Measurements from ENCODE around the gene CDC42EP2.

Gene CDC42EP2

GRCh38 chr11:65356394-65356972 is 41.8 kb downstream of the CDC42EP2 start:
- no peak for DNase-seq (ENCODE audit: low read depth)

GRCh38 chr11:65357856-65358356 is 43.2 kb downstream of the CDC42EP2 start:
- no peak for DNase-seq (ENCODE audit: low read depth)

GRCh38 chr11:65362320-65362931 is 47.8 kb downstream of the CDC42EP2 start:
- DNase-seq (ENCODE audit: low read depth): no peak

GRCh38 chr11:65362966-65363365 is 48.3 kb downstream of the CDC42EP2 start:
- DNase-seq (ENCODE audit: low read depth): no peak

GRCh38 chr11:65363770-65364169 is 49.1 kb downstream of the CDC42EP2 start:
- no peak for DNase-seq (ENCODE audit: low read depth)

- no peak for DNase-seq (ENCODE audit: low read depth)
These were observed 51.7 kb downstream of the CDC42EP2 start for GRCh38 chr11:65366340-65366773.

- DNase-seq (ENCODE audit: low read depth): no peak
These were observed 56.0 kb downstream of the CDC42EP2 start for GRCh38 chr11:65370659-65371049.

Data from stimulated activated CD8-positive, alpha-beta memory T cell treated with anti-CD3 and anti-CD28 coated beads, Interleukin-12 subunit alpha, Interleukin-12 subunit beta, amount 100 ng/mL, for 1 hour (primary cell).